GM12878 (cell line): ENCODE results near the gene NARF.

Source experiments
- CHD1 ChIP-seq: IDR thresholded peaks from 2 replicates; pipeline ENCODE4 v1.6.1; 2012; ENCODE audit warnings: low read depth, low read length, improper control_type of control experiment
- FOS ChIP-seq: IDR thresholded peaks from 3 replicates; pipeline ENCODE4 v1.6.1; 2011; ENCODE audit warnings: borderline replicate concordance; ENCODE audit not compliant: insufficient read length; ENCODE audit errors: extremely low read depth
- MXI1 ChIP-seq: fragments of 150-350 bp; IDR thresholded peaks from 2 replicates; pipeline ENCODE4 v1.6.1; 2011; ENCODE audit warnings: low read depth, mild to moderate bottlenecking, inconsistent platforms, low read length, improper control_type of control experiment
- SMC3 ChIP-seq: IDR thresholded peaks from 2 replicates; pipeline ENCODE4 v1.6.1; 2011; ENCODE audit warnings: low read length, improper control_type of control experiment, borderline replicate concordance
- SP1 ChIP-seq: IDR thresholded peaks from one replicate; pipeline ENCODE4 v1.6.1; 2011; ENCODE audit warnings: low read depth, low read length
- TAF1 ChIP-seq: IDR thresholded peaks from 2 replicates; pipeline ENCODE4 v1.6.1; 2011; ENCODE audit warnings: mild to moderate bottlenecking, low read depth, low read length, borderline replicate concordance
- ZNF274 ChIP-seq: IDR thresholded peaks from one replicate; pipeline ENCODE4 v1.8.0; 2011; ENCODE audit not compliant: insufficient read length, insufficient read depth
- TF ChIP-seq, protein P1 (sequence below): IDR thresholded peaks from 2 replicates; pipeline ENCODE4 v1.6.1; 2011; ENCODE audit warnings: low read depth, low read length, improper control_type of control experiment, borderline replicate concordance
- TF ChIP-seq, protein P2 (sequence below), 3 experiments: IDR thresholded peaks in 2 of 3; conservative IDR thresholded peaks in 1 of 3; 2 replicates each; pipeline ENCODE4 v1.5.1; 2011; ENCODE audit warnings: low read depth in 3 of 3, low read length in 3 of 3, mild to moderate bottlenecking in 3 of 3, control low read depth in 2 of 3, moderate library complexity in 2 of 3, inconsistent platforms in 1 of 3, mixed read lengths in 1 of 3; ENCODE audit not compliant: control insufficient read depth in 2 of 3, insufficient read depth in 1 of 3; ENCODE audit errors: extremely low read depth in 1 of 3

DNA sequence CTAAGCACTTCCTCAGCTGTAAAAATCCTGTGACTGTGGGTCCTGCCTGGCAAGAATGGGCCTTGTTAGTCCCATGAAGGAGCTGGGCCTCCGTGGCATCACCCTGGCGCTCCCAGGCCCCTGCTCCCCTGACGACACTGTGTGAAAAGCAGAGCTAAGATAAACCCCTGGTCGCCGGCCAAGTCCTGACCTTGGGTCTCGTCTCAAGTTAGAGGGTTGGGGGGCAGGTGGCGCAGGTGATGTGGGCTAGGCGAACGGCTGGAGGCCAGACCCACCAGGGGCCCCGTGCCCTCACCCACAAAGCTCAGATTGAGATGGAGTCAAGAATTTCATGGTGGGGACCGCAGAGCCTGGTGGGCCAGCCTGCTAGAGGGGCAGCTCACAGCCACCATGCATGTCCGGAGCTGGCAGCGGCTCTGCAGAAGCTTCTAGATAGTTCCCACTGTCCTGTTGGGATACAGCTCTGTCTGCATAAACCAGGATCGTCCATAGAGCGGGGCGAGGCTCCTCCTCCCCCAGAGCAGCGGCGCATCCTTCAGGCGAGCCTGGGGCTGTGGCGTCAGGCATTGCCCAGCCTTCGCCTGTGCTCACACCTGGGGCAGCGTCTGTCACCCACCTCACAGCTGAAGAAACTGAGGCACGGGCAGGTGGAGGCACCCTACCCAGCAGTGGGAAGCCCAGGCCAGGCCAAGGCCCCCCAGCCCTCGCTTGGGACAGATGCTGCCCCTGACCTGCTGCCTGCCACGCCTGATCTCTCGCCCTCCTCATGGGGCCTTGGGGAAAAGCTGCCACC is 19.9 kb upstream of the NARF start:
- TF ChIP-seq, protein P1, sequence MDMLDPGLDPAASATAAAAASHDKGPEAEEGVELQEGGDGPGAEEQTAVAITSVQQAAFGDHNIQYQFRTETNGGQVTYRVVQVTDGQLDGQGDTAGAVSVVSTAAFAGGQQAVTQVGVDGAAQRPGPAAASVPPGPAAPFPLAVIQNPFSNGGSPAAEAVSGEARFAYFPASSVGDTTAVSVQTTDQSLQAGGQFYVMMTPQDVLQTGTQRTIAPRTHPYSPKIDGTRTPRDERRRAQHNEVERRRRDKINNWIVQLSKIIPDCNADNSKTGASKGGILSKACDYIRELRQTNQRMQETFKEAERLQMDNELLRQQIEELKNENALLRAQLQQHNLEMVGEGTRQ, result no peak
- TF ChIP-seq, protein P2, sequence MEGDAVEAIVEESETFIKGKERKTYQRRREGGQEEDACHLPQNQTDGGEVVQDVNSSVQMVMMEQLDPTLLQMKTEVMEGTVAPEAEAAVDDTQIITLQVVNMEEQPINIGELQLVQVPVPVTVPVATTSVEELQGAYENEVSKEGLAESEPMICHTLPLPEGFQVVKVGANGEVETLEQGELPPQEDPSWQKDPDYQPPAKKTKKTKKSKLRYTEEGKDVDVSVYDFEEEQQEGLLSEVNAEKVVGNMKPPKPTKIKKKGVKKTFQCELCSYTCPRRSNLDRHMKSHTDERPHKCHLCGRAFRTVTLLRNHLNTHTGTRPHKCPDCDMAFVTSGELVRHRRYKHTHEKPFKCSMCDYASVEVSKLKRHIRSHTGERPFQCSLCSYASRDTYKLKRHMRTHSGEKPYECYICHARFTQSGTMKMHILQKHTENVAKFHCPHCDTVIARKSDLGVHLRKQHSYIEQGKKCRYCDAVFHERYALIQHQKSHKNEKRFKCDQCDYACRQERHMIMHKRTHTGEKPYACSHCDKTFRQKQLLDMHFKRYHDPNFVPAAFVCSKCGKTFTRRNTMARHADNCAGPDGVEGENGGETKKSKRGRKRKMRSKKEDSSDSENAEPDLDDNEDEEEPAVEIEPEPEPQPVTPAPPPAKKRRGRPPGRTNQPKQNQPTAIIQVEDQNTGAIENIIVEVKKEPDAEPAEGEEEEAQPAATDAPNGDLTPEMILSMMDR (IDR thresholded peaks at IDR 0.05 in 2 of 3, conservative IDR thresholded peaks at IDR 0.05 in 1 of 3; ENCODE audit: control insufficient read depth in 2 of 3, extremely low read depth in 1 of 3, insufficient read depth in 1 of 3, low read depth in 3 of 3, low read length in 3 of 3), result no peak
- TF ChIP-seq SMC3 (no peak), SP1 (no peak), TAF1 (no peak), FOS (no peak), CHD1 (no peak), ZNF274 (no peak), MXI1 (no peak)
